Astrocyte of the spinal cord (primary cell): ENCODE data around the gene KIR3DL1.
"Not testable (repeated sequence)": the region's sequence is repeated elsewhere in the genome, so short reads cannot be mapped to it uniquely, and the experiment has no call there.

Experiments used
- DNase-seq: peaks from one replicate; pipeline ENCODE4 v3.0.0; 2011; ENCODE audit warnings: low read depth, low spot score
- H3K4me3 ChIP-seq: 2 replicates; pipeline ENCODE4 v1.5.1; 2011; ENCODE audit warnings: low read depth, mild to moderate bottlenecking, low read length, moderate library complexity
- in situ Hi-C: cut with HindIII; loops from 2 replicates; pipeline ENCODE4 v1.10.0; 2017; ENCODE audit warnings: low sequenced_read_pairs
- TF ChIP-seq, protein P1 (sequence below): IDR thresholded peaks from 2 replicates; pipeline ENCODE4 v1.5.1; 2012; ENCODE audit warnings: low read depth, mild to moderate bottlenecking, low read length, inconsistent platforms

The KIR3DL1 gene

DNA sequence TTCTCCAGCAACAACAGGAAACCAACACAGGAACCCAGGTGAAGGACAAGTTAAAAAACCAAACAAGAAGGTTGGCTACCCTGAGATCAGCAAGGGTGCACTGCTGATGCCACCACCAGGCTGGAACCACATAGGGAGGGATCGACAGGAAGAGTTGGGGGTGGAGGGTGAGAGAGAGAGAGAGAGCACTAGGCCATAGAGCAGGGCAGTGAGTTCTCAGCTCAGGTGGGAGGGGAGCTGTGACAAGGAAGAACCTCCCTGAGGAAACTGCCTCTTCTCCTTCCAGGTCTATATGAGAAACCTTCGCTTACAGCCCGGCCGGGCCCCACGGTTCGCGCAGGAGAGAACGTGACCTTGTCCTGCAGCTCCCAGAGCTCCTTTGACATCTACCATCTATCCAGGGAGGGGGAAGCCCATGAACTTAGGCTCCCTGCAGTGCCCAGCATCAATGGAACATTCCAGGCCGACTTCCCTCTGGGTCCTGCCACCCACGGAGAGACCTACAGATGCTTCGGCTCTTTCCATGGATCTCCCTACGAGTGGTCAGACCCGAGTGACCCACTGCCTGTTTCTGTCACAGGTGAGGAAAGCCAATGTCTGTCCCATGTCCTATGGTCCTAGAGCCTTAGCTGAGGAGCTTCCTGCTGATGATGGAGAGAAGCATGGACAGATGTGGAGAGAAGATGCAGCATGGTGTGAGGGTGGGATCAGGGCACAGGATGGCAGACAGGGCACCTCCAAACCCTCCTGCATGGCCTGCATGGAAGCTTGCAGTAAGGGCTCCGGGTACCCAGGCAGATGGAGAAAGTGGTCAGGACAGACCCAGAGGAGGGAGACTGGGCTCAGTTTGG is 10.4 kb upstream of the KIR3DL1 start:
- no peak overlapping the region for H3K4me3 ChIP-seq
- TF ChIP-seq, protein P1, sequence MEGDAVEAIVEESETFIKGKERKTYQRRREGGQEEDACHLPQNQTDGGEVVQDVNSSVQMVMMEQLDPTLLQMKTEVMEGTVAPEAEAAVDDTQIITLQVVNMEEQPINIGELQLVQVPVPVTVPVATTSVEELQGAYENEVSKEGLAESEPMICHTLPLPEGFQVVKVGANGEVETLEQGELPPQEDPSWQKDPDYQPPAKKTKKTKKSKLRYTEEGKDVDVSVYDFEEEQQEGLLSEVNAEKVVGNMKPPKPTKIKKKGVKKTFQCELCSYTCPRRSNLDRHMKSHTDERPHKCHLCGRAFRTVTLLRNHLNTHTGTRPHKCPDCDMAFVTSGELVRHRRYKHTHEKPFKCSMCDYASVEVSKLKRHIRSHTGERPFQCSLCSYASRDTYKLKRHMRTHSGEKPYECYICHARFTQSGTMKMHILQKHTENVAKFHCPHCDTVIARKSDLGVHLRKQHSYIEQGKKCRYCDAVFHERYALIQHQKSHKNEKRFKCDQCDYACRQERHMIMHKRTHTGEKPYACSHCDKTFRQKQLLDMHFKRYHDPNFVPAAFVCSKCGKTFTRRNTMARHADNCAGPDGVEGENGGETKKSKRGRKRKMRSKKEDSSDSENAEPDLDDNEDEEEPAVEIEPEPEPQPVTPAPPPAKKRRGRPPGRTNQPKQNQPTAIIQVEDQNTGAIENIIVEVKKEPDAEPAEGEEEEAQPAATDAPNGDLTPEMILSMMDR: no peak
- DNase-seq: no peak
- in situ Hi-C loops: no loop called here

DNA sequence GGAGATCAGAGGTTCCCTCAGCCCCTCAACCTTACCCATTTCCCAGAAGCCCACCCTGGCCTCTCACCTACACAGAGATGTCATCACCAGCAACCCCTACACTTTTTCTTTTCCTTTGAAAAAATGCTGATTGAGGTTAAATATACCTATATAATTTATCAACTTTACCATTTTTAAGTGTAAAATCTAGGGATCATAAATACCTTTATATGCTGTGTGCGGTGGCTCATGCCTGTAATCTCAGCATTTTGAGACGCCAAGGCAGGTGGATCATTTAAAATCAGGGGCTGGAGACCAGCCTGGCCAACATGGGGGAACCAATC is 9.8 kb upstream of the KIR3DL1 start:
- H3K4me3 ChIP-seq: no peak overlapping the region
- DNase-seq: no peak
- in situ Hi-C loops: no loop called here
- TF ChIP-seq, protein P1: no peak

DNA sequence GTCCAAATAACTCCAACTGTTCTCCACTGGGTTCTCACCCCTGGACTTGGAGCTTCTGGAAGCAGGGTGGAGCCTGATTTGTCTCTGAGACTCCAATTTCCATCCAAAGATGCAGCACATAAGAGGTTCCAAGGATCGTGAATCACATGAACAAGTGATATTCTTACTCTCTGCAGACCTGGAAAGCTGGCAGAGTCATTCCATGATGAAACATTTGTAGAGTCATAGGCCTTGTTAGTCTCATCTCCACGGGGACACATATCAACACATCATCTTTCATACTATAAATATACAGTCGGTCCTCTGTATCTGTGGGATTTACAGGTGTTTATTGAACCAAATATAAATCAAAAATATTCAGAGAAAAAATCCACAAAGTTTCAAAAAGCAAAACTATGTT is 1.7 kb upstream of the KIR3DL1 start:
- in situ Hi-C loops, DNase-seq, H3K4me3 ChIP-seq: not testable (repeated sequence)

DNA sequence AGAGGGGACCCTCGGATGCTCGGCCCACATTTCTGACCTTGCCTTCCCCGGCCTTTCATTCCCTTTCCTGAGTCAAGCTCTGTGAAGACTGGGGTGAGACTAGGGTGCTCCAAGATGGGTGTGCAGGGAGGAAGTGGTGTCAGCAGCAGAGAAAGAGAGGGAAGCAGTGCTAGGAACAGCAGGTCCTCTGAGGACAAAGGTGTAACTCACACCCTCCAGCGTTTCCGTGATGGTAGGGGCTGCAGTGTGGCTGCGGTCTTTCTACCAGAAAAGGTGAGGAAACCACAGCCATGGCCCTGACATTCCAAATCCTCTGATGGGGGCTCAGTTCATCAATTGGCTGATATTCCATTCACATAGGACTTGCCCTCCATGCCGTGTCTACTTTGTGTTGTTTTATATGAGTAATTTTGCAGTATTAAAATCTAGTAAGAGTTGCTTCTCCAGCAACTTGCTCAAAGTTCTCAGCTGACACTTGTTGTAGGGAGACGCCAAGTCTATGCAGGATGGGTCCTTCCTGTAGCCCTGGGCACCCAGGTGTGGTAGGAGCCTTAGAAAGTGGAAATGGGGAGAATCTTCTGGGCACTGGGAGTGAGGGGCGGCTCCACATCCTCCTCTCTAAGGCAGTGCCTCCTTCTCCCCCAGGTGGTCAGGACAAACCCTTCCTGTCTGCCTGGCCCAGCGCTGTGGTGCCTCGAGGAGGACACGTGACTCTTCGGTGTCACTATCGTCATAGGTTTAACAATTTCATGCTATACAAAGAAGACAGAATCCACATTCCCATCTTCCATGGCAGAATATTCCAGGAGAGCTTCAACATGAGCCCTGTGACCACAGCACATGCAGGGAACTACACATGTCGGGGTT is 1.6 kb downstream of the KIR3DL1 start:
- no peak for DNase-seq
- in situ Hi-C loops: no loop called here
- H3K4me3 ChIP-seq: no peak overlapping the region
- TF ChIP-seq, protein P1: no peak

DNA sequence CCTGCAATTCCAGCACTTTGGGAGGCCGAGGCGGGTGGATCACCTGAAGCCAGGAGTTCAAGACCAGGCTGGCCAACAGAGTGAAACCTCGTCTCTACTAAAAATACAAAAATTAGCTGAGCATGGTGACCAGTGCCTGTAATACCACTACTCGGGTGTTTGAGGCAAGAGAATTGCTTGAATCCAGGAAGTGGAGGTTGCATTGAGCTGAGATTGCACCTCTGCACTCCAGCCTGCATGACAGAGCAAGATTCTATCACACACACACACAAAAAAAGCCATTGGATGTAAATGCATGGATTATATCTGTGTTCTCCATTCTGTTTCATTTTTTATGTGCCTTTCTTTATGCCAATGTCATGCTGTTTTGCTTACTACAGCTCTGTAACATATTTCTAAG is 8.1 kb downstream of the KIR3DL1 start:
- DNase-seq, in situ Hi-C loops, H3K4me3 ChIP-seq: not testable (repeated sequence)

DNA sequence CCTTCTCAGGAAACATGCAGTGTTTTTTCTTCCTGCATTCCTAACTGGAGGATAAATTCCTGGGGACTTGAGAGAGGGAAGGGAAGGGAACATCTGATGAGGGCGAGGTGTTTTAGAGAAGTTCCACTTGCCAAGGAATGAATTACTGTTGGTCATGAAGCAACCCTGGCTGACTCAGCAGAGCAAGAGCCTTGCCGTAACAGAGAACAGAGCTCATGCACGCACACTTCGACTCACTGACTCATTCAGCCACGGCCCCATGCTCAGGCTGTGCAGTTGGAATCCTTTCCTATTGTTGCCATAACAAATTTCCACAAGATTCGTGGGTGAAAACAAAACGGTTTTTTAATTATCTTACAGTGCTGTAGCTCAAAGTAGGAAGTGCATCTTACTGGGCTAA is 9.1 kb downstream of the KIR3DL1 start:
- DNase-seq, in situ Hi-C loops, H3K4me3 ChIP-seq: not testable (repeated sequence)

DNA sequence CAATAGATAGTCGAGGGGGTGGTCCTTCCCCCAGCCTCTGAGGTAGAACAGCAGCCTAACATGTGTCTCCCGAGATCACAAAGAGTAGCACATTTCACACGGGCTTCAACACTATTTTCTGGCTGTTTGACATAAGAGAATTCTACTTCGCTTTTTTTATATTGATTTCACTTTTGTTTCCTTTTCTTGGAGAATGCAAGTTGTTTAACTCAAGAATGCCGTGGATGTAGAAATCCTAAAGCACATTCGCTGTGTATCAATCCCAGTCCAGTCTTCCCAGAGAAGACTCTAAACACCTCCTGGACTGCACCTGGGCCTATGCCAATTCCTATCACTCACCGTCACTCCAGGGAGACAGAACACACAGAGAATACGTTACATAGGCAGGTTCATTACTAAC is 11.8 kb downstream of the KIR3DL1 start:
- in situ Hi-C loops, DNase-seq, H3K4me3 ChIP-seq: not testable (repeated sequence)

DNA sequence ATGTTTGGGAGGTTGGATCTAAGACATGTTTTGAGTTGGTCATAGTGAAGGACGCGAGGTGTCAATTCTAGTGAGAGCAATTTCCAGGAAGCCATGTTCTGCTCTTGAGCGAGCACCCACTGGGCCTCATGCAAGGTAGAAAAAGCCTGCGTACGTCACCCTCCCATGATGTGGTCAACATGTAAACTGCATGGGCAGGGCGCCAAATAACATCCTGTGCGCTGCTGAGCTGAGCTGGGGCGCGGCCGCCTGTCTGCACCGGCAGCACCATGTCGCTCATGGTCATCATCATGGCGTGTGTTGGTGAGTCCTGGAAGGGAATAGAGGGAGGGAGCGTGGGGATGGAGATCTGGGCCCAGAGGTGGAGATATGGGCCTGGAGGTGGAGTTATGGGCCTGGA is 16.2 kb downstream of the KIR3DL1 start, which contains the start of gene KIR2DS4:
TSS of gene KIR2DS4 (plus strand) at position 181 of the 400 bp plus-strand sequence.
- H3K4me3 ChIP-seq, in situ Hi-C loops, DNase-seq: not testable (repeated sequence)

DNA sequence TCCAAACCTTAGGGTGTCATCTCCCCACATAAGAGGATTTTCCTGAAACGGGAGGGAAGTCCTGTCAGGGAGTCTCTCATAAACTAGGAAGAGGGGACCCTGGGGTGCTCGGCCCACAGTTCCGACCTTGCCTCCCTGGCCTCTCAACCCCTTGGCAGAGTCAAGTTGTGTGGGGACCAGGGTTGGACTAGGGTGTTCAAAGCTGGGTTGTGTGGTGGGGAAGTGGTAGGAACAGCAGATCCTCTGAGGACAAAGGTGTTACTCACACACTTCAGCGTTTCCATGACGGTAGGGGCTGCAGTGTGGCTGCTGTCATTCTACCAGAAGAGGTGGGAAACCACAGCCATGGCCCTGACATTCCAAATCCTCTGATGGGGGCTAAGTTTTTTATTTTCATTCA is 18.9 kb downstream of the KIR3DL1 start:
- H3K4me3 ChIP-seq, in situ Hi-C loops, DNase-seq: not testable (repeated sequence)

DNA sequence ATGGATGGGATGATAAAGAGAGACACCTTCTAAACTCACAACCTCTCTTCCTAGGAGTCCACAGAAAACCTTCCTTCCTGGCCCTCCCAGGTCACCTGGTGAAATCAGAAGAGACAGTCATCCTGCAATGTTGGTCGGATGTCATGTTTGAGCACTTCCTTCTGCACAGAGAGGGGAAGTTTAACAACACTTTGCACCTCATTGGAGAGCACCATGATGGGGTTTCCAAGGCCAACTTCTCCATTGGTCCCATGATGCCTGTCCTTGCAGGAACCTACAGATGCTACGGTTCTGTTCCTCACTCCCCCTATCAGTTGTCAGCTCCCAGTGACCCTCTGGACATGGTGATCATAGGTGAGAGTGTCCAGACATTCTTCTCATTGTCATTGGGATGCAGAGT is 21.3 kb downstream of the KIR3DL1 start:
- H3K4me3 ChIP-seq, DNase-seq, in situ Hi-C loops: not testable (repeated sequence)

DNA sequence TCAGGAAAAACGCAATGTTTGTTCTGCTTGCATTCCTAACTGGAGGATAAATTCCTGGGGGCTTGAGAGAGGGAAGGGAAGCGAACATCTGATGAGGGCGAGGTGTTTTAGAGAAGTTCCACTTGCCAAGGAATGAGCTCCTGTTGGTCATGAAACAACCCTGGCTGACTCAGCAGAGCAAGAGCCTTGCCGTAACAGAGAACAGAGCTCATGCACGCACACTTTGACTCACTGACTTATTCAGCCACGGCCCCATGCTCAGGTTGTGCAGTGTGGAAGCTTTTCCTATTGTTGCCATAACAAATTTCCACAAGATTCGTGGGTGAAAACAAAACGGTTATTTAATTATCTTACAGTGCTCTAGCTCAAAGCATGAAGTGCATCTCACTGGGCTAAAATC is 26.9 kb downstream of the KIR3DL1 start:
- H3K4me3 ChIP-seq, in situ Hi-C loops, DNase-seq: not testable (repeated sequence)

DNA sequence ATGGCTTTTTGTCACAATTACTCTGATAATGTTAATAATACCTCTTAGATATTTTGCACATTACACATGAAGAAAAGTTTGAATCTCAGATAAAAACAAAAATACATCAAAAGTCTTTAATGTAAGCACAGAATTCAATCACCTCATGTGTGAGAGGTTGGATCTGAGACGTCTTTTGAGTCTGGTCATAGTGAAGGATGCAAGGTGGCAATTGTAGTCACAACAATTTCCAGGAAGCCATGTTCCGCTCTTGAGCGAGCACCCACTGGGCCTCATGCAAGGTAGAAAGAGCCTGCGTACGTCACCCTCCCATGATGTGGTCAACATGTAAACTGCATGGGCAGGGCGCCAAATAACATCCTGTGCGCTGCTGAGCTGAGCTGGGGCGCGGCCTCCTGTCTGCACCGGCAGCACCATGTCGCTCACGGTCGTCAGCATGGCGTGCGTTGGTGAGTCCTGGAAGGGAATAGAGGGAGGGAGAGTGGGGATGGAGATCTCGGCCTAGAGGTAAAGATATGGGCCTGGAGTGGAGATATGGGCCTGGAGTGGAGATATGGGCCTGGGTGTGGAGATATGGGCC is 33.9 kb downstream of the KIR3DL1 start, which contains the start of gene KIR3DL2:
TSS of gene KIR3DL2 (plus strand) at position 383 of the 580 bp plus-strand sequence. CDS start at position 416, 33 bp downstream.
- in situ Hi-C loops, DNase-seq: not testable (repeated sequence)

More for the DNA sequence above, 33.9 kb downstream of the KIR3DL1 start, which contains the start of gene KIR3DL2:
- H3K4me3 ChIP-seq: not testable (repeated sequence)
